SK-N-SH treated with all-trans-retinoic acid at 6 μM for 48 hours (cell line): ENCODE measurements around the gene SH3PXD2B.

ENCODE experiments used
- ATAC-seq: fragments of 200-7000 bp; cut with Tn5 transposase; 3 replicates; pipeline ENCODE4 v1.9.1; 2020; ENCODE audit warnings: mild to moderate bottlenecking, moderate library complexity
- ARNTL ChIP-seq: fragments of 450-650 bp; formaldehyde crosslinking; IDR thresholded peaks from 2 replicates; pipeline ENCODE4 v1.5.0; 2020; ENCODE audit warnings: low read depth, mild to moderate bottlenecking, moderate library complexity, borderline replicate concordance
- BACH2 ChIP-seq: fragments of 250-450 bp; sonication (Bioruptor Pico); IDR thresholded peaks from 2 replicates; pipeline ENCODE4 v1.9.0; 2021; ENCODE audit warnings: mild to moderate bottlenecking, borderline replicate concordance
- CSDC2 ChIP-seq: fragments of 250-450 bp; sonication (Bioruptor Pico); IDR thresholded peaks from 2 replicates; pipeline ENCODE4 v1.5.0; 2020; ENCODE audit warnings: mild to moderate bottlenecking, moderate library complexity
- ESRRG ChIP-seq: fragments of 250-450 bp; sonication (Bioruptor Pico); IDR thresholded peaks from 2 replicates; pipeline ENCODE4 v1.6.1; 2021; ENCODE audit warnings: mild to moderate bottlenecking
- GLIS3 ChIP-seq: fragments of 250-450 bp; sonication (Bioruptor Pico); IDR thresholded peaks from 2 replicates; pipeline ENCODE4 v1.5.0; 2020; ENCODE audit warnings: mild to moderate bottlenecking, moderate library complexity
- ISL1 ChIP-seq: fragments of 250-450 bp; sonication (Bioruptor Pico); IDR thresholded peaks from 2 replicates; pipeline ENCODE4 v2.1.2; 2022; ENCODE audit warnings: mild to moderate bottlenecking, moderate library complexity
- OSR1 ChIP-seq: fragments of 250-450 bp; sonication (Bioruptor Pico); IDR thresholded peaks from 2 replicates; pipeline ENCODE4 v1.8.0; 2022; ENCODE audit warnings: moderate library complexity, mild to moderate bottlenecking, inconsistent platforms
- PPARA ChIP-seq: fragments of 250-450 bp; sonication (Bioruptor Pico); IDR thresholded peaks from 2 replicates; pipeline ENCODE4 v1.5.0; 2020; ENCODE audit warnings: mild to moderate bottlenecking, borderline replicate concordance
- SNAI2 ChIP-seq: fragments of 250-450 bp; sonication (Bioruptor Pico); IDR thresholded peaks from 2 replicates; pipeline ENCODE4 v1.5.0; 2020; ENCODE audit warnings: mild to moderate bottlenecking, moderate library complexity
- TCF4 ChIP-seq: fragments of 250-450 bp; sonication (Bioruptor Pico); IDR thresholded peaks from 2 replicates; pipeline ENCODE4 v1.8.0; 2021; ENCODE audit warnings: mild to moderate bottlenecking, moderate library complexity, borderline replicate concordance
- TOX ChIP-seq: fragments of 250-450 bp; sonication (Bioruptor Pico); IDR thresholded peaks from 2 replicates; pipeline ENCODE4 v1.8.0; 2021; ENCODE audit warnings: mild to moderate bottlenecking, moderate library complexity, borderline replicate concordance
- ZC3H10 ChIP-seq: fragments of 250-450 bp; sonication (Bioruptor Pico); IDR thresholded peaks from 2 replicates; pipeline ENCODE4 v1.5.1; 2021; ENCODE audit warnings: mild to moderate bottlenecking, moderate library complexity
- ZFP3 ChIP-seq: fragments of 250-450 bp; sonication (Bioruptor Pico); IDR thresholded peaks from 2 replicates; pipeline ENCODE4 v1.5.0; 2020; ENCODE audit warnings: mild to moderate bottlenecking, moderate library complexity
- ZFP30 ChIP-seq: fragments of 450-650 bp; formaldehyde crosslinking; IDR thresholded peaks from 2 replicates; pipeline ENCODE4 v1.5.0; 2022; ENCODE audit warnings: mild to moderate bottlenecking, moderate library complexity
- ZNF565 ChIP-seq: fragments of 450-650 bp; formaldehyde crosslinking; conservative IDR thresholded peaks from 2 replicates; pipeline ENCODE4 v1.5.0; 2020; ENCODE audit warnings: low read depth, mild to moderate bottlenecking, moderate library complexity
- ZNF70 ChIP-seq: fragments of 450-650 bp; formaldehyde crosslinking; IDR thresholded peaks from 2 replicates; pipeline ENCODE4 v1.5.0; 2020; ENCODE audit warnings: mild to moderate bottlenecking, moderate library complexity
- ZNF8 ChIP-seq: fragments of 450-650 bp; formaldehyde crosslinking; IDR thresholded peaks from 2 replicates; pipeline ENCODE4 v1.5.0; 2020; ENCODE audit warnings: mild to moderate bottlenecking, moderate library complexity
- TF ChIP-seq, protein P1 (sequence below): fragments of 250-450 bp; sonication (Bioruptor Pico); IDR thresholded peaks from 2 replicates; pipeline ENCODE4 v1.8.0; 2021; ENCODE audit warnings: low read depth, mild to moderate bottlenecking, moderate library complexity, borderline replicate concordance
- TF ChIP-seq, protein P2 (sequence below): fragments of 250-450 bp; sonication (Bioruptor Pico); IDR thresholded peaks from 2 replicates; pipeline ENCODE4 v1.5.0; 2020; ENCODE audit warnings: mild to moderate bottlenecking, moderate library complexity
- TF ChIP-seq, protein P3 (sequence below): fragments of 250-450 bp; sonication (Bioruptor Pico); IDR thresholded peaks from 2 replicates; pipeline ENCODE4 v1.5.1; 2021; ENCODE audit warnings: mild to moderate bottlenecking, moderate library complexity
- TF ChIP-seq, protein P4 (sequence below): fragments of 250-450 bp; sonication (Bioruptor Pico); IDR thresholded peaks from 2 replicates; pipeline ENCODE4 v1.8.0; 2020; ENCODE audit warnings: mild to moderate bottlenecking, moderate library complexity, borderline replicate concordance
- TF ChIP-seq, protein P5 (sequence below): fragments of 250-450 bp; sonication (Bioruptor Pico); IDR thresholded peaks from 2 replicates; pipeline ENCODE4 v1.5.1; 2020; ENCODE audit warnings: low read depth, mild to moderate bottlenecking, moderate library complexity

SH3PXD2B gene

DNA sequence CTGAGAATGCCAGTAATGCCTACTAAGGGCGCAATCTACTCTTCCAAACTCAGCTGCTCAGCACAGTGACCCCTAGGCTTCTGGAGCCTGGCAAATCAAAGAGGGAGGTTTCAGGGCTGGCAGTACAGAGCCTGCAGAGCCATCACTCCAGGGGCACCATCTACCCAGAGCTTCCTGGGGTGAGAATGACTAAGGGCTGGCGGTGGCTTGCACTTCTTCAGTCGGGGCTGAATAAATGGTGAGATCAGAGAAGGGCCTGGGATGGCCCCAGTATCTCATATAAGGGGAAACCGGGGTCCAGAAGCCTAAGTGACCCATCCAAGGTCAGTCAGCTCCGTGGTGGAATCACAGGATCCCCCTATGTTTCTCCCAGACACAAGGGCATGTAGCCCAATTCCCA, 5.3 kb downstream of the SH3PXD2B start (continued):
- TF ChIP-seq GLIS3 (CRISPR knock-in tag) (no peak), ZNF8 (no peak), ZFP30 (CRISPR knock-in tag) (no peak), PPARA (CRISPR knock-in tag) (no peak), CSDC2 (CRISPR knock-in tag) (no peak)
- TF ChIP-seq, protein P1, sequence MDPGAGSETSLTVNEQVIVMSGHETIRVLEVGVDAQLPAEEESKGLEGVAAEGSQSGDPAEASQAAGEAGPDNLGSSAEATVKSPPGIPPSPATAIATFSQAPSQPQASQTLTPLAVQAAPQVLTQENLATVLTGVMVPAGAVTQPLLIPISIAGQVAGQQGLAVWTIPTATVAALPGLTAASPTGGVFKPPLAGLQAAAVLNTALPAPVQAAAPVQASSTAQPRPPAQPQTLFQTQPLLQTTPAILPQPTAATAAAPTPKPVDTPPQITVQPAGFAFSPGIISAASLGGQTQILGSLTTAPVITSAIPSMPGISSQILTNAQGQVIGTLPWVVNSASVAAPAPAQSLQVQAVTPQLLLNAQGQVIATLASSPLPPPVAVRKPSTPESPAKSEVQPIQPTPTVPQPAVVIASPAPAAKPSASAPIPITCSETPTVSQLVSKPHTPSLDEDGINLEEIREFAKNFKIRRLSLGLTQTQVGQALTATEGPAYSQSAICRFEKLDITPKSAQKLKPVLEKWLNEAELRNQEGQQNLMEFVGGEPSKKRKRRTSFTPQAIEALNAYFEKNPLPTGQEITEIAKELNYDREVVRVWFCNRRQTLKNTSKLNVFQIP (CRISPR knock-in tag) = no peak
- TF ChIP-seq, protein P2, sequence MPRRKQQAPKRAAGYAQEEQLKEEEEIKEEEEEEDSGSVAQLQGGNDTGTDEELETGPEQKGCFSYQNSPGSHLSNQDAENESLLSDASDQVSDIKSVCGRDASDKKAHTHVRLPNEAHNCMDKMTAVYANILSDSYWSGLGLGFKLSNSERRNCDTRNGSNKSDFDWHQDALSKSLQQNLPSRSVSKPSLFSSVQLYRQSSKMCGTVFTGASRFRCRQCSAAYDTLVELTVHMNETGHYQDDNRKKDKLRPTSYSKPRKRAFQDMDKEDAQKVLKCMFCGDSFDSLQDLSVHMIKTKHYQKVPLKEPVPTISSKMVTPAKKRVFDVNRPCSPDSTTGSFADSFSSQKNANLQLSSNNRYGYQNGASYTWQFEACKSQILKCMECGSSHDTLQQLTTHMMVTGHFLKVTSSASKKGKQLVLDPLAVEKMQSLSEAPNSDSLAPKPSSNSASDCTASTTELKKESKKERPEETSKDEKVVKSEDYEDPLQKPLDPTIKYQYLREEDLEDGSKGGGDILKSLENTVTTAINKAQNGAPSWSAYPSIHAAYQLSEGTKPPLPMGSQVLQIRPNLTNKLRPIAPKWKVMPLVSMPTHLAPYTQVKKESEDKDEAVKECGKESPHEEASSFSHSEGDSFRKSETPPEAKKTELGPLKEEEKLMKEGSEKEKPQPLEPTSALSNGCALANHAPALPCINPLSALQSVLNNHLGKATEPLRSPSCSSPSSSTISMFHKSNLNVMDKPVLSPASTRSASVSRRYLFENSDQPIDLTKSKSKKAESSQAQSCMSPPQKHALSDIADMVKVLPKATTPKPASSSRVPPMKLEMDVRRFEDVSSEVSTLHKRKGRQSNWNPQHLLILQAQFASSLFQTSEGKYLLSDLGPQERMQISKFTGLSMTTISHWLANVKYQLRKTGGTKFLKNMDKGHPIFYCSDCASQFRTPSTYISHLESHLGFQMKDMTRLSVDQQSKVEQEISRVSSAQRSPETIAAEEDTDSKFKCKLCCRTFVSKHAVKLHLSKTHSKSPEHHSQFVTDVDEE (CRISPR knock-in tag) = no peak

DNA sequence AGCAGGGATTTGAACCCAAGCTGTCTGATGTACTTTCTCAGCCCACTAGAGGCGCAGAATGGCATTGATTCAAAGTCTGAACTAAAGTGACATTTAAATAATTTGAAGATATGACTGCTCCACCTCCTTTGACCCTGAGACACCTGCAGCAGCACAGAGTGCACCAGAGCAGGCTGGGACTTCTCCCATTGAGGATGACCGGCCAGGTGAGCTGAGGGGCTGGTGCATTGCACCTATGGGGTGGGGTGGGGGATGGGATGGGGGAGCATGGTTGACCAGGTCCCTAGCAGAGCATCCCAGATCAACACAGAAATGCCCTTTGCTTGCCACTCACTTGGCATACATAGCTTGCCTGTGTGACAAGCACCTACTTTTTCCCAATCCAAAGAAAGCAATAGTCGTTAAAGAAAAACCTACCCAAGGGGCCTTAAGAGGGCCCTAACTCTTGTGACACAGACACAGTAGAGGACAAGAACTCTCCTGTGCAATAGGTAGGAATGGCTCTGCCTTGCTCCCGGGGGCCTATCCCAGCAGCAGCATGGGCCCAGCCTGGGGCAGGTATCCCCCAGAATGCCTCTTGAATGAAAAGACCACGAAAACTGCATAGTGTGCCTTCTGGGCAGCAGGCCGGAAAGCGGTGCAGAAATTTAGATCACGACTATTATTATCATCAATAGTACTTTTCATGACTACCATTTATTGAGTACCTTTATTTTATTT, 6.5 kb downstream of the SH3PXD2B start:
- TF ChIP-seq PPARA (CRISPR knock-in tag) (no peak), ZFP30 (CRISPR knock-in tag) (no peak), OSR1 (CRISPR knock-in tag) (no peak), ZNF565 (no peak), TOX (no peak), SNAI2 (no peak), BACH2 (no peak)
- TF ChIP-seq, protein P3, sequence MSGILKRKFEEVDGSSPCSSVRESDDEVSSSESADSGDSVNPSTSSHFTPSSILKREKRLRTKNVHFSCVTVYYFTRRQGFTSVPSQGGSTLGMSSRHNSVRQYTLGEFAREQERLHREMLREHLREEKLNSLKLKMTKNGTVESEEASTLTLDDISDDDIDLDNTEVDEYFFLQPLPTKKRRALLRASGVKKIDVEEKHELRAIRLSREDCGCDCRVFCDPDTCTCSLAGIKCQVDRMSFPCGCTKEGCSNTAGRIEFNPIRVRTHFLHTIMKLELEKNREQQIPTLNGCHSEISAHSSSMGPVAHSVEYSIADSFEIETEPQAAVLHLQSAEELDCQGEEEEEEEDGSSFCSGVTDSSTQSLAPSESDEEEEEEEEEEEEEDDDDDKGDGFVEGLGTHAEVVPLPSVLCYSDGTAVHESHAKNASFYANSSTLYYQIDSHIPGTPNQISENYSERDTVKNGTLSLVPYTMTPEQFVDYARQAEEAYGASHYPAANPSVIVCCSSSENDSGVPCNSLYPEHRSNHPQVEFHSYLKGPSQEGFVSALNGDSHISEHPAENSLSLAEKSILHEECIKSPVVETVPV (CRISPR knock-in tag) = no peak
- ATAC-seq = no peak

DNA sequence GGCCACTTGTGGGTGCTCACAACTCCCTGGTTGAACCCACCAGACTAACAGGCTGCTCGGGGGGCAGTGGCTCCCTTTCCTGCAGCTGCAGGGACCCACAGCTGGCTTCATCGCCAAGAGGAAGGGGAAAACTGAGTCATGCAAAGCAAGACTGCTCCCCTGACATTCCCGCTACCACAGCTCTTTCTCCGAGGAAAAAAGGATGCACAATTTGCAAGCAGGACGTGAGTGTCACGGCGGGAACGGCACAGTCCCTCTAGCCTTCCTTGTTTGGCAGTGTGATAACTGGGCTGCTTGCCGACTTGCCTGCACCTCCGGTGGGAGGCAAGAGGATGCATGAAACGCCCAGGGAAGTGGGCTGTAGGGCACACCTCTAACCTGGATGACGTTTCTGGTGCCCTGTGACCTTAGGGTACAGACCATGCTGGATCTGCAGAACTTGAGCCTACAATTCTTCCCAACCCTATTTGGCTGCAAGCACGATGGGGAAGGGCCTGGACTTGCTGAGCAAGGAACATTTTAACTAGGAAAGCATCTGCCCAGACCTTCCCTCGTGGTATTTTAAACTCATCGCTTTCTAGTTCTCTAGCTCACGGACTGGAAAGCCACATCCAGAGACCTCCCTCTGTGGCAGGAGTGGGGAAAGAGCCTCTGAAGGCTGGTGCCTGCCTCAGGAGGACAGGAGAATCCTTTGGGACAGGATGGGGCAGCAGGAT, 7.8 kb downstream of the SH3PXD2B start:
- no peak for TF ChIP-seq PPARA (CRISPR knock-in tag)
- TF ChIP-seq ZFP3 (CRISPR knock-in tag) = no peak
- TF ChIP-seq, protein P3 (CRISPR knock-in tag) = no peak
- TF ChIP-seq, protein P4, sequence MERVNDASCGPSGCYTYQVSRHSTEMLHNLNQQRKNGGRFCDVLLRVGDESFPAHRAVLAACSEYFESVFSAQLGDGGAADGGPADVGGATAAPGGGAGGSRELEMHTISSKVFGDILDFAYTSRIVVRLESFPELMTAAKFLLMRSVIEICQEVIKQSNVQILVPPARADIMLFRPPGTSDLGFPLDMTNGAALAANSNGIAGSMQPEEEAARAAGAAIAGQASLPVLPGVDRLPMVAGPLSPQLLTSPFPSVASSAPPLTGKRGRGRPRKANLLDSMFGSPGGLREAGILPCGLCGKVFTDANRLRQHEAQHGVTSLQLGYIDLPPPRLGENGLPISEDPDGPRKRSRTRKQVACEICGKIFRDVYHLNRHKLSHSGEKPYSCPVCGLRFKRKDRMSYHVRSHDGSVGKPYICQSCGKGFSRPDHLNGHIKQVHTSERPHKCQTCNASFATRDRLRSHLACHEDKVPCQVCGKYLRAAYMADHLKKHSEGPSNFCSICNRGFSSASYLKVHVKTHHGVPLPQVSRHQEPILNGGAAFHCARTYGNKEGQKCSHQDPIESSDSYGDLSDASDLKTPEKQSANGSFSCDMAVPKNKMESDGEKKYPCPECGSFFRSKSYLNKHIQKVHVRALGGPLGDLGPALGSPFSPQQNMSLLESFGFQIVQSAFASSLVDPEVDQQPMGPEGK (CRISPR knock-in tag) = no peak
- TF ChIP-seq OSR1 (CRISPR knock-in tag) = no peak
- TF ChIP-seq GLIS3 (CRISPR knock-in tag) = no peak
- no peak for TF ChIP-seq ZC3H10 (CRISPR knock-in tag)
- TF ChIP-seq ZNF565 = no peak
- no peak for TF ChIP-seq ISL1 (CRISPR knock-in tag)
- no peak for TF ChIP-seq CSDC2 (CRISPR knock-in tag)
- TF ChIP-seq, protein P5, sequence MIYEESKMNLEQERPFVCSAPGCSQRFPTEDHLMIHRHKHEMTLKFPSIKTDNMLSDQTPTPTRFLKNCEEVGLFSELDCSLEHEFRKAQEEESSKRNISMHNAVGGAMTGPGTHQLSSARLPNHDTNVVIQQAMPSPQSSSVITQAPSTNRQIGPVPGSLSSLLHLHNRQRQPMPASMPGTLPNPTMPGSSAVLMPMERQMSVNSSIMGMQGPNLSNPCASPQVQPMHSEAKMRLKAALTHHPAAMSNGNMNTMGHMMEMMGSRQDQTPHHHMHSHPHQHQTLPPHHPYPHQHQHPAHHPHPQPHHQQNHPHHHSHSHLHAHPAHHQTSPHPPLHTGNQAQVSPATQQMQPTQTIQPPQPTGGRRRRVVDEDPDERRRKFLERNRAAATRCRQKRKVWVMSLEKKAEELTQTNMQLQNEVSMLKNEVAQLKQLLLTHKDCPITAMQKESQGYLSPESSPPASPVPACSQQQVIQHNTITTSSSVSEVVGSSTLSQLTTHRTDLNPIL (CRISPR knock-in tag) = no peak
- no peak for TF ChIP-seq ARNTL (CRISPR knock-in tag)
- no peak for TF ChIP-seq ESRRG (CRISPR knock-in tag)
- TF ChIP-seq ZNF70 (CRISPR knock-in tag) = no peak
- TF ChIP-seq, protein P2 (CRISPR knock-in tag) = no peak
- TF ChIP-seq ZFP30 (CRISPR knock-in tag) = no peak
- TF ChIP-seq SNAI2 = no peak
- TF ChIP-seq BACH2 = no peak
- no peak for TF ChIP-seq TCF4 (CRISPR knock-in tag)
- TF ChIP-seq, all 23 proteins: peak for 0
- ATAC-seq = no peak
